GM12892 (cell line): ENCODE data around the gene ULK1.

Source experiments
- POLR2A ChIP-seq: IDR thresholded peaks from 2 replicates; pipeline ENCODE4 v1.6.1; 2011; ENCODE audit warnings: low read depth, low read length, control low read depth
- POLR2AphosphoS5 ChIP-seq: IDR thresholded peaks from 2 replicates; pipeline ENCODE4 v1.6.1; 2011; ENCODE audit warnings: low read depth, low read length, control low read depth
- TAF1 ChIP-seq: IDR thresholded peaks from 2 replicates; pipeline ENCODE4 v1.6.1; 2011; ENCODE audit warnings: low read depth, mild to moderate bottlenecking, control low read depth, low read length, borderline replicate concordance

- peak; percentile 93 for TF ChIP-seq POLR2A
- peak; percentile 76 for TF ChIP-seq POLR2AphosphoS5
- peak; percentile 75 for TF ChIP-seq TAF1
These were observed 34.5 kb downstream of the ULK1 start, which contains the start of gene PUS1 for GRCh38 chr12:131928711-131929580.
